Measurements from ENCODE around the gene BPIFB4.

The BPIFB4 gene

DNA sequence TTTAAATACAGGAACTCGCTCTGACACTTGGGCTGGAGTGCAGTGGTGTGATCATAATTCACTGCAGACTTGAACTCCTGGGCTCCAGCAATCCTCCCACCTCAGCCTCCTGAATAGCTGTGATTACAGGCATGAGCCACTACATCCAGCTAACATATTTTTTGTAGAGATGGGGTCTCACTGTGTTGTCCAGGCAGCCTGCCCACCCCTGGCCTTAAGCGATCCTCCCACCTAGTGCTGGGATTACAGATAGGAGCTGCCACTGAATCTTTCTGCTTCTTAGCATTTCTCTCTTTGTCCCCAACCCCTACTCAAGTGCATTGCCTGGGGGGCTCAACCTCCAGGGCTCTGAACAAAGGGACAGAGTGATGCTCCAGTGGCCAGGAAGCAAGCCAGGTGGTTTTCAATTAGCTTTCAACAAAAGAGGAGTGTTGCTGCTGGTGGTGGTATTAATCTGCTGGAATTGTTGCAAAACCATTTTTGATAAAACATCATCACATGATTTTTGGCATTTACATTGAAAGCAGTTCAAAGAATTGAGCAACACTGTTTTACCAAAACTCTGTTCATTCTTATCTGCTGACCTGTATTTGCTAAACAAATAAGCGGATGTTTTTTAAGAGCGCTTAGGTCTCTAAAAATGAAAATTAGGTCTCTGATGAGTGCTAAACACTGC, 48.1 kb downstream of the BPIFB4 start:
- H3K4me1 ChIP-seq, result 0 out of 2 replicates have a peak, but pooled peaks cover under 1% of the 10 kb centered on the region
- H3K27me3 ChIP-seq, result no peaks in the 10 kb centered on the region
- H3K9me3 ChIP-seq, result peaks cover 8% of the 10 kb centered on the region
- no peaks in the 10 kb centered on the region for H3K36me3 ChIP-seq
- no peak overlapping the region for H3K4me2 ChIP-seq
- no peak overlapping the region for H3K27ac ChIP-seq
- H3K4me3 ChIP-seq, result no peak overlapping the region
- TF ChIP-seq Cebpa-rat (IDR thresholded peaks at IDR 0.05), result no peak
- H4K20me1 ChIP-seq, result no peaks in the 10 kb centered on the region
- no peak overlapping the region for H3K9ac ChIP-seq

GRCh38 chr20:33130568-33131061, 51.2 kb downstream of the BPIFB4 start:
- H3K27me3 ChIP-seq, result no peaks in the 10 kb centered on the region
- no peak for TF ChIP-seq Cebpa-rat (IDR thresholded peaks at IDR 0.05)
- peaks cover 6% of the 10 kb centered on the region for H3K4me1 ChIP-seq
- no peak overlapping the region for H3K9ac ChIP-seq
- no peaks in the 10 kb centered on the region for H4K20me1 ChIP-seq
- H3K4me3 ChIP-seq, result no peak overlapping the region
- no peaks in the 10 kb centered on the region for H3K9me3 ChIP-seq
- H3K27ac ChIP-seq, result no peak overlapping the region
- no peaks in the 10 kb centered on the region for H3K36me3 ChIP-seq
- H3K4me2 ChIP-seq, result no peak overlapping the region

DNA sequence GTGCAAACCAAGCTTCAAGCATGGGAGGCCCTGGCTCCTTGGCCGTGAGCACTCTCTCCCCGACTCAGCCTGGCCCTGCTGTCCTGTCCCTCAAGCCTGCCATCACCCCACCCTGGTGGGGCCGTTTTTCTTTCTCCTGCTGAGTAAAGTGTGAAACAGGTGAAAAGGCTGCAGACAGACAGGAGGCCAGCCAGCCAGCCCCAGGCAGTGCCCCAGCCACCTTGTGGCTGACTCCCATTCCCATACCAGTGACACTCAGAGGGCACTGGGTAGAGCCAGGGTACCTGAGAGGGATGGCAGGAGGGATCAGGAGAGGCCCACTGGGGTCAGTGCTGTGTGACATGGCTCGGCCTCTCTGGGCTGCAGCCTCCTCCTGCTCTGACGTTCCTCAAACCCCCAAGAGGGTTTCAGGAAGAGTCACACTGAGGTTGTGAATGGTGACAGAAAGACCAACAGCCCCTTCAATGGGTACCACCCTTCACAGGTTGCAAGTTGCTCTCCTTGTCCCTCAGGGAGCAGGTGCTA, 52.6 kb downstream of the BPIFB4 start:
- H3K36me3 ChIP-seq, result no peaks in the 10 kb centered on the region
- no peaks in the 10 kb centered on the region for H3K27me3 ChIP-seq
- no peak overlapping the region for H3K4me3 ChIP-seq
- H3K4me2 ChIP-seq, result no peak overlapping the region
- no peaks in the 10 kb centered on the region for H4K20me1 ChIP-seq
- TF ChIP-seq Cebpa-rat (IDR thresholded peaks at IDR 0.05), result no peak
- H3K9me3 ChIP-seq, result no peaks in the 10 kb centered on the region
- peaks cover 6% of the 10 kb centered on the region for H3K4me1 ChIP-seq
- no peak overlapping the region for H3K9ac ChIP-seq
- H3K27ac ChIP-seq, result no peak overlapping the region

GRCh38 chr20:33132513-33133372, 53.3 kb downstream of the BPIFB4 start:
- H4K20me1 ChIP-seq, result no peaks in the 10 kb centered on the region
- H3K4me3 ChIP-seq, result no peak overlapping the region
- H3K9me3 ChIP-seq, result no peaks in the 10 kb centered on the region
- no peaks in the 10 kb centered on the region for H3K27me3 ChIP-seq
- H3K4me1 ChIP-seq, result peaks cover 6% of the 10 kb centered on the region
- no peak overlapping the region for H3K27ac ChIP-seq
- H3K4me2 ChIP-seq, result 0 out of 2 replicates have a peak overlapping the region, but pooled peaks have one; percentile 9
- TF ChIP-seq Cebpa-rat (IDR thresholded peaks at IDR 0.05), result no peak
- H3K36me3 ChIP-seq, result no peaks in the 10 kb centered on the region
- H3K9ac ChIP-seq, result no peak overlapping the region

- Histone ChIP-seq H3K9ac (no peak overlapping the region), H3K27ac (no peak overlapping the region), H4K20me1 (no peaks in the 10 kb centered on the region), H3K9me3 (peaks cover 6% of the 10 kb centered on the region; the same call in 1 of the 2 replicates), H3K4me2 (no peak overlapping the region), H3K36me3 (no peaks in the 10 kb centered on the region), H3K27me3 (no peaks in the 10 kb centered on the region), H3K4me1 (peaks cover 6% of the 10 kb centered on the region), H3K4me3 (no peak overlapping the region)
- no peak for TF ChIP-seq Cebpa-rat (IDR thresholded peaks at IDR 0.05)
Observed at GRCh38 chr20:33133373-33133941, 54.0 kb downstream of the BPIFB4 start.

DNA sequence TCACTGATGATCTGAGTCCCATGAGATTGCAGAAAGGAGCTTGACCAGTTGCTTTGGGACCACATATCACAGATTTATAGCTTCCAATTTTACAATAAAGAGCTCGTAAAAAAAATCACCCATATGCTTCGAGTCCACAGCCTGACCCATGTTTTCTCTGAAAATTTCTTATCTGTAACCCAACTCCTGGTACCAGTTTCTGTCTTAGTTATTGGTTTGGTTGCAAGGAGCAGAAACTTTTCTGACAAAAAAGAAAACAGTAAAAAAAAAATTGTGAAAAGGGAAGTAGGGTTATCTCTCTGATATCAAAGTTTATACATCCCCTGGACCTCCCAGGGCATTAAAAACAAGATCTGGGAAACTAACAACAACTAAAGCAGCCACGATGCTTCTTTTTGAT, 57.8 kb downstream of the BPIFB4 start:
- no peak overlapping the region for H3K27ac ChIP-seq
- H3K36me3 ChIP-seq, result no peaks in the 10 kb centered on the region
- peaks cover 6% of the 10 kb centered on the region for H3K4me1 ChIP-seq
- H3K9me3 ChIP-seq, result peaks cover 17% of the 10 kb centered on the region
- TF ChIP-seq Cebpa-rat (IDR thresholded peaks at IDR 0.05), result no peak
- H4K20me1 ChIP-seq, result no peaks in the 10 kb centered on the region
- H3K4me3 ChIP-seq, result no peak overlapping the region
- no peaks in the 10 kb centered on the region for H3K27me3 ChIP-seq
- H3K4me2 ChIP-seq, result no peak overlapping the region
- no peak overlapping the region for H3K9ac ChIP-seq

- Histone ChIP-seq H3K4me1 (no peaks in the 10 kb centered on the region), H3K4me2 (no peak overlapping the region), H3K27me3 (no peaks in the 10 kb centered on the region), H3K4me3 (no peak overlapping the region), H4K20me1 (no peaks in the 10 kb centered on the region), H3K27ac (no peak overlapping the region), H3K9me3 (peaks cover 21% of the 10 kb centered on the region), H3K9ac (no peak overlapping the region), H3K36me3 (no peaks in the 10 kb centered on the region)
- TF ChIP-seq Cebpa-rat (IDR thresholded peaks at IDR 0.05), result no peak
Observed at GRCh38 chr20:33139467-33139866, 60.0 kb downstream of the BPIFB4 start.

- Histone ChIP-seq H3K27me3 (no peaks in the 10 kb centered on the region), H3K9me3 (peaks cover 4% of the 10 kb centered on the region; the same call in 1 of the 2 replicates), H3K4me3 (no peak overlapping the region)
Observed at GRCh38 chr20:33145521-33145920, 66.1 kb downstream of the BPIFB4 start.

GRCh38 chr20:33147299-33147698, 67.9 kb downstream of the BPIFB4 start:
- no peak for TF ChIP-seq Cebpa-rat (IDR thresholded peaks at IDR 0.05)
- no peaks in the 10 kb centered on the region for H3K36me3 ChIP-seq
- H4K20me1 ChIP-seq, result no peaks in the 10 kb centered on the region
- peaks cover 4% of the 10 kb centered on the region; the same call in 1 of the 2 replicates for H3K9me3 ChIP-seq
- no peaks in the 10 kb centered on the region for H3K4me1 ChIP-seq
- no peak overlapping the region for H3K9ac ChIP-seq
- H3K4me2 ChIP-seq, result no peak overlapping the region
- no peak overlapping the region for H3K4me3 ChIP-seq
- H3K27me3 ChIP-seq, result no peaks in the 10 kb centered on the region
- H3K27ac ChIP-seq, result no peak overlapping the region

More at GRCh38 chr20:33145521-33145920, 66.1 kb downstream of the BPIFB4 start:
- Histone ChIP-seq H3K9ac (no peak overlapping the region), H4K20me1 (no peaks in the 10 kb centered on the region), H3K4me2 (no peak overlapping the region), H3K36me3 (no peaks in the 10 kb centered on the region), H3K4me1 (no peaks in the 10 kb centered on the region), H3K27ac (no peak overlapping the region)
- no peak for TF ChIP-seq Cebpa-rat (IDR thresholded peaks at IDR 0.05)
